ENCODE data around the gene STBD1.

- TF ChIP-seq CTCF (IDR thresholded peaks at IDR 0.05): no peak
- no peak for TF ChIP-seq POLR2A (IDR thresholded peaks at IDR 0.05)
Observed at GRCh38 chr4:76265631-76266218, 40.8 kb upstream of the STBD1 start.

All from lower leg skin (tissue), 3 donors.